NOMO-1 treated with DMSO at 0.1 percent for 48 hours (cell line): ENCODE data around the gene BSDC1.
"Not testable (repeated sequence)": the region's sequence is repeated elsewhere in the genome, so short reads cannot be mapped to it uniquely, and the experiment has no call there.

Source experiments
- DNase-seq: peaks from one replicate; lab custom pipeline; 2025; ENCODE audit not compliant: unreplicated experiment; lab: John Stamatoyannopoulos, UW

BSDC1 gene

GRCh38 chr1:32394141-32394889 lies at the start of gene BSDC1:
TSS of gene BSDC1 (minus strand) at chr1:32394441. CDS start at chr1:32394414, 27 bp downstream.
- DNase-seq: peak; percentile 100

- not testable (repeated sequence) for DNase-seq
Observed at GRCh38 chr1:32441467-32441866, 47.2 kb upstream of the BSDC1 start.

- not testable (repeated sequence) for DNase-seq
Observed at GRCh38 chr1:32438777-32439176, 44.5 kb upstream of the BSDC1 start.

- DNase-seq: no peak
Observed at GRCh38 chr1:32438136-32438535, 43.9 kb upstream of the BSDC1 start.

GRCh38 chr1:32431736-32432400 lies 37.6 kb upstream of the BSDC1 start:
- DNase-seq: no peak

- no peak for DNase-seq
Observed at GRCh38 chr1:32427264-32427963, 33.2 kb upstream of the BSDC1 start.

GRCh38 chr1:32426489-32427255 lies 32.4 kb upstream of the BSDC1 start:
- no peak for DNase-seq

- no peak for DNase-seq
Observed at GRCh38 chr1:32421775-32422174, 27.5 kb upstream of the BSDC1 start.

- DNase-seq: no peak
Observed at GRCh38 chr1:32414186-32414886, 20.1 kb upstream of the BSDC1 start.

- peak; percentile 76 for DNase-seq
Observed at GRCh38 chr1:32413507-32414185, 19.4 kb upstream of the BSDC1 start.

GRCh38 chr1:32411261-32411660 lies 17.0 kb upstream of the BSDC1 start:
- DNase-seq: no peak

GRCh38 chr1:32406629-32407111 lies 12.4 kb upstream of the BSDC1 start:
- no peak for DNase-seq

- no peak for DNase-seq
Observed at GRCh38 chr1:32405672-32406467, 11.6 kb upstream of the BSDC1 start.

GRCh38 chr1:32404946-32405345 lies 10.7 kb upstream of the BSDC1 start:
- DNase-seq: no peak

GRCh38 chr1:32400876-32401631 lies 6.8 kb upstream of the BSDC1 start:
- peak; percentile 27 for DNase-seq

GRCh38 chr1:32399843-32400242 lies 5.6 kb upstream of the BSDC1 start:
- DNase-seq: no peak

- no peak for DNase-seq
Observed at GRCh38 chr1:32398401-32398800, 4.2 kb upstream of the BSDC1 start.

- DNase-seq: not testable (repeated sequence)
Observed at GRCh38 chr1:32396524-32396923, 2.3 kb upstream of the BSDC1 start.
